H1 (cell line): ENCODE data around the gene NRXN3. TPM values are rescaled to one million over a fixed set of nuclear protein-coding genes. Genes with fewer than 3 reads are reported as not detected.

ENCODE experiments used
- CHD2 ChIP-seq: IDR thresholded peaks from 2 replicates; pipeline ENCODE4 v1.6.1; 2012; ENCODE audit warnings: low read length, improper control_type of control experiment
- KDM5A ChIP-seq: fragments of 200-600 bp; IDR thresholded peaks from 2 replicates; pipeline ENCODE4 v1.7.1; 2012; ENCODE audit warnings: mild to moderate bottlenecking, low read length, inconsistent platforms, mixed read lengths
- RFX5 ChIP-seq: IDR thresholded peaks from 2 replicates; pipeline ENCODE4 v1.6.1; 2011; ENCODE audit warnings: low read depth, low read length, improper control_type of control experiment, borderline replicate concordance
- polyA plus RNA-seq, 7 experiments: library from polyadenylated mRNA; depleted of rRNA in 3 of 7; stranded (reverse) in 5 of 7; unstranded in 2 of 7; fragments of >200 nt in 5 of 7; fragments of 200-250 nt in 2 of 7; gene quantifications; 1 replicate in 5 of 7; 2 replicates in 1 of 7; 4 replicates in 1 of 7; pipeline versions ENCODE4 v1.2.1 to v1.2.3, GENCODE V29; 2011 to 2013; ENCODE audit warnings: missing spikeins in 2 of 7, mixed read lengths in 2 of 7
- total RNA-seq: library from RNA; stranded (reverse); fragmentation: NEBNext Ultra II Directional; extraction: Animal tissue kit (Norgen Biotek cat#: 25700); gene quantifications from 2 replicates; pipeline ENCODE4 v1.2.1, GENCODE V29; 2021

NRXN3 gene
- total and polyA plus RNA-seq, 2 of the 8 experiments (the other 6 are each of a cell fraction or from before 2014, with no cell fraction given) = 2.6 to 4.1 TPM

GRCh38 chr14:79596551-79596950 is 1426.4 kb downstream of the NRXN3 start (continued):
- TF ChIP-seq RFX5 (no peak), CHD2 (no peak), KDM5A (no peak)
- TF ChIP-seq, all 59 proteins: peak for 0
